Measurements from ENCODE around the gene NDUFC1.

Gene NDUFC1

GRCh38 chr4:139247241-139247640 lies 55.0 kb downstream of the NDUFC1 start:
- DNase-seq = no peak

GRCh38 chr4:139246166-139246565 lies 56.1 kb downstream of the NDUFC1 start:
- DNase-seq = no peak

GRCh38 chr4:139245590-139245989 lies 56.7 kb downstream of the NDUFC1 start:
- no peak for DNase-seq

GRCh38 chr4:139243448-139244365 lies 58.6 kb downstream of the NDUFC1 start:
- DNase-seq = no peak

GRCh38 chr4:139242511-139243051 lies 59.7 kb downstream of the NDUFC1 start:
- no peak for DNase-seq

- no peak for DNase-seq
Measured at GRCh38 chr4:139241784-139242151, 60.5 kb downstream of the NDUFC1 start.

- no peak for DNase-seq
Measured at GRCh38 chr4:139241086-139241783, 61.0 kb downstream of the NDUFC1 start.

Data from activated CD8-positive, alpha-beta memory T cell treated with anti-CD3 and anti-CD28 coated beads, Interleukin-2, amount 50 U/mL, for 48 hours (primary cell).